ENCODE measurements around the gene CLBA1.

- TF ChIP-seq, protein P1, sequence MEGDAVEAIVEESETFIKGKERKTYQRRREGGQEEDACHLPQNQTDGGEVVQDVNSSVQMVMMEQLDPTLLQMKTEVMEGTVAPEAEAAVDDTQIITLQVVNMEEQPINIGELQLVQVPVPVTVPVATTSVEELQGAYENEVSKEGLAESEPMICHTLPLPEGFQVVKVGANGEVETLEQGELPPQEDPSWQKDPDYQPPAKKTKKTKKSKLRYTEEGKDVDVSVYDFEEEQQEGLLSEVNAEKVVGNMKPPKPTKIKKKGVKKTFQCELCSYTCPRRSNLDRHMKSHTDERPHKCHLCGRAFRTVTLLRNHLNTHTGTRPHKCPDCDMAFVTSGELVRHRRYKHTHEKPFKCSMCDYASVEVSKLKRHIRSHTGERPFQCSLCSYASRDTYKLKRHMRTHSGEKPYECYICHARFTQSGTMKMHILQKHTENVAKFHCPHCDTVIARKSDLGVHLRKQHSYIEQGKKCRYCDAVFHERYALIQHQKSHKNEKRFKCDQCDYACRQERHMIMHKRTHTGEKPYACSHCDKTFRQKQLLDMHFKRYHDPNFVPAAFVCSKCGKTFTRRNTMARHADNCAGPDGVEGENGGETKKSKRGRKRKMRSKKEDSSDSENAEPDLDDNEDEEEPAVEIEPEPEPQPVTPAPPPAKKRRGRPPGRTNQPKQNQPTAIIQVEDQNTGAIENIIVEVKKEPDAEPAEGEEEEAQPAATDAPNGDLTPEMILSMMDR (IDR thresholded peaks at IDR 0.05; ENCODE audit: low read depth, low read length): no peak
- TF ChIP-seq EZH2phosphoT487 (IDR thresholded peaks at IDR 0.05; ENCODE audit: low read depth): no peak
Observed at GRCh38 chr14:104957146-104958113, 28.2 kb upstream of the CLBA1 start.
